Aorta (tissue), 5 donors: ENCODE data around the gene YIF1A. TPM values are rescaled to one million over a fixed set of nuclear protein-coding genes. Genes with fewer than 3 reads are reported as not detected.
"Not testable (repeated sequence)": the region's sequence is repeated elsewhere in the genome, so short reads cannot be mapped to it uniquely, and the experiment has no call there.

Source experiments
- ATAC-seq: fragments of 200-7000 bp; cut with Tn5 transposase; one replicate; pipeline ENCODE4 v1.9.1; 2022; ENCODE audit warnings: moderate library complexity; ENCODE audit not compliant: low FRiP score
- DNase-seq, 2 donors: peaks; one replicate each; pipeline ENCODE4 v3.0.0-alpha.2; 2020
- H3K27ac ChIP-seq, 2 donors: one replicate each; pipeline ENCODE4 v1.5.1; 2013; ENCODE audit warnings: low read length in 2 of 2, mild to moderate bottlenecking in 2 of 2, moderate library complexity in 2 of 2, control low read depth in 1 of 2, inconsistent platforms in 1 of 2, low read depth in 1 of 2
- H3K27me3 ChIP-seq, 2 donors: one replicate each; pipeline ENCODE4 v1.6.1; 2013; ENCODE audit warnings: control low read depth in 1 of 2, low read length in 1 of 2, mild to moderate bottlenecking in 1 of 2, moderate library complexity in 1 of 2; ENCODE audit not compliant: insufficient read depth in 2 of 2, control insufficient read depth in 1 of 2
- H3K36me3 ChIP-seq, 2 donors: one replicate each; pipeline ENCODE4 v1.6.1; 2013; ENCODE audit warnings: control low read depth in 1 of 2, low read length in 1 of 2, mild to moderate bottlenecking in 1 of 2; ENCODE audit not compliant: insufficient read depth in 2 of 2, control insufficient read depth in 1 of 2
- H3K4me1 ChIP-seq, 2 donors: one replicate each; pipeline ENCODE4 v1.6.1; 2013; ENCODE audit warnings: low read length in 2 of 2, control low read depth in 1 of 2, mild to moderate bottlenecking in 1 of 2, moderate library complexity in 1 of 2; ENCODE audit not compliant: insufficient read depth in 2 of 2, control insufficient read depth in 1 of 2
- H3K4me3 ChIP-seq, 2 donors: one replicate each; pipeline ENCODE4 v1.5.1; 2013; ENCODE audit warnings: low read length in 2 of 2, control low read depth in 1 of 2, mild to moderate bottlenecking in 1 of 2
- H3K9me3 ChIP-seq: one replicate; pipeline ENCODE4 v1.6.1; 2013; ENCODE audit warnings: mild to moderate bottlenecking, low read length; ENCODE audit not compliant: control insufficient read depth
- WGBS, 2 donors: extraction: QIAGEN DNeasy Blood & Tissue Kit; methylation state at CpG; one replicate each; pipeline ENCODE4 v1.1.7; 2013; 5-methylcytosine and 5-hydroxymethylcytosine counted together
- intact Hi-C, 2 donors: fragments of 100-400 bp; cut with DNase I; formaldehyde crosslinking; loops; one replicate each; pipeline versions ENCODE4 v1.14.2 to v1.15.0; 2022
- polyA plus RNA-seq, 2 donors: library from polyadenylated mRNA; stranded (reverse); fragments of 200-250 nt; gene quantifications; one replicate each; pipeline ENCODE4 v1.2.3, GENCODE V29; 2013
- total RNA-seq, 2 donors: library from RNA; stranded (reverse); fragmentation: NEBNext Ultra II Directional; extraction: Animal tissue kit (Norgen Biotek cat#: 25700); gene quantifications; one replicate each; pipeline ENCODE4 v1.2.1, GENCODE V29; 2021
- donor health status: healthy with polysubstance abuse.
- donor health status: Bipolar disorder and iron deficiency.
- donor health status: DM: no; HTN: no; CAD: no.
- donor health status: DM: no; HTN: no; CAD: no.
- donor health status: DM: yes; HTN: yes; CAD: no.

Gene YIF1A
- total and polyA plus RNA-seq, 4 donors = 73.2 to 109 (median 75.8) TPM

GRCh38 chr11:66253081-66253480, 35.9 kb downstream of the YIF1A start:
- WGBS, 2 donors = 18 to 24% methylated on average over 6 of the region's 6 CpGs
- H3K27me3 ChIP-seq, DNase-seq, H3K36me3 ChIP-seq, H3K4me1 ChIP-seq, intact Hi-C loops, ATAC-seq, H3K27ac ChIP-seq, H3K4me3 ChIP-seq, H3K9me3 ChIP-seq: not testable (repeated sequence)

DNA sequence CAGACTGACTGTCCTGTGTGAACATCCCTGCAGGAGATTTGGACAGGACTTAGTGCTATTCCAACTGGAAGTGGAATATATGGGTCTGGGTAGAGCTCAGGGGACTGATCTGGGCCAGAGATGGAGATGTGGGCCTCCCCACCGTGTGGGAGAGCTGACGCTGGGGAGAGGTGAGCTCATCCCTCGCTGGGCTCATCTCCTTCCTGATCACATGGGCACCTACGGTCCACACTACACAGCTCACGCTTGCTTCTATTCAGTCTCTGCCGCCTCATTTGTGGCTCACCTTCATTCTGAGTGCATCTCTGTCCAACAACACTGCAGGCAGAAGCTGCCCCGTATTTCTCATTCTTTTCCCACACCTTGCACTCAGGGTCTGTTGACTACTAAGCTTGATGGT, 37.1 kb downstream of the YIF1A start:
- Histone ChIP-seq H3K36me3 (no peaks in the 10 kb centered on the region), H3K4me3 (no peak overlapping the region), H3K27ac (no peak overlapping the region), H3K4me1 (no peaks in the 10 kb centered on the region), H3K27me3 (no peaks in the 10 kb centered on the region), H3K9me3 (no peaks in the 10 kb centered on the region)
- no peak for DNase-seq
- WGBS, 2 donors = 82 to 83% methylated on average over 7 of the region's 7 CpGs
- no peak for ATAC-seq
- intact Hi-C loops = no loop called here

GRCh38 chr11:66248903-66249302, 40.0 kb downstream of the YIF1A start:
- no peaks in the 10 kb centered on the region for H3K9me3 ChIP-seq
- no peak overlapping the region for H3K27ac ChIP-seq
- H3K27me3 ChIP-seq = no peaks in the 10 kb centered on the region
- H3K36me3 ChIP-seq = no peaks in the 10 kb centered on the region
- ATAC-seq (no peak), DNase-seq (no peak)
- no peak overlapping the region for H3K4me3 ChIP-seq
- intact Hi-C loops = no loop called here
- no peaks in the 10 kb centered on the region for H3K4me1 ChIP-seq
- 88 to 95% methylated on average over 6 of the region's 6 CpGs for whole genome bisulfite sequencing, 2 donors

DNA sequence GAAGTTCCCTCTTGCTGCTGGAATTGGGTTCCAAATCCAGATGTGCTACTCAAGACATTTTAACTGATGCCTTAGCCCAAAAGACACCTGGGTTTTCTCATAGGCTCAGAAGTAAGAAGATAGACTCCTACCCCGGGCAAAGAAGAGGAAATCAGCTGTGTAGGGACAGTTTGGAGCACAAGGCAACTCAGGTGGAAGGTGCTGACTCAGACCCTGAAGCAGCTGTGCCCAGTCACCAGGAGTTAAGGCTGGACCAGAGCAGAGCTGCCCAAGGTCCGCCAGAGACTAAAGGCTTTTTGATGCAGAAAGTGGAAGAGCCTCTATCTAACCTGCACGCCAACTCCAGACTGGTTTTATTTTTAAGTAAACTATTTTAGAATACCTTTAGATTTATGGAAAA, 41.1 kb downstream of the YIF1A start:
- no peak for DNase-seq
- 84 to 88% methylated on average over 3 of the region's 3 CpGs for WGBS, 2 donors

GRCh38 chr11:66247295-66247694, 41.6 kb downstream of the YIF1A start:
- Histone ChIP-seq H3K36me3 (no peaks in the 10 kb centered on the region), H3K4me1 (no peaks in the 10 kb centered on the region), H3K27me3 (no peaks in the 10 kb centered on the region), H3K4me3 (no peak overlapping the region), H3K9me3 (no peaks in the 10 kb centered on the region), H3K27ac (no peak overlapping the region)
- DNase-seq (no peak), ATAC-seq (no peak)
- intact Hi-C loops = no loop called here
- 84 to 89% methylated on average over 4 of the region's 4 CpGs for WGBS, 2 donors

More for the DNA sequence above, 41.1 kb downstream of the YIF1A start:
- intact Hi-C loops = no loop called here
- no peaks in the 10 kb centered on the region for H3K4me1 ChIP-seq
- H3K27ac ChIP-seq = no peak overlapping the region
- no peaks in the 10 kb centered on the region for H3K9me3 ChIP-seq
- H3K36me3 ChIP-seq = no peaks in the 10 kb centered on the region
- no peaks in the 10 kb centered on the region for H3K27me3 ChIP-seq
- no peak for ATAC-seq
- H3K4me3 ChIP-seq = no peak overlapping the region

GRCh38 chr11:66243782-66244535, 45.0 kb downstream of the YIF1A start:
- H3K4me1 ChIP-seq = no peaks in the 10 kb centered on the region
- H3K4me3 ChIP-seq = no peak overlapping the region
- DNase-seq (no peak), ATAC-seq (no peak)
- intact Hi-C loops = no loop called here
- no peaks in the 10 kb centered on the region for H3K27me3 ChIP-seq
- H3K9me3 ChIP-seq = no peaks in the 10 kb centered on the region
- H3K27ac ChIP-seq = no peak overlapping the region
- peaks cover 0 to 6% of the 10 kb centered on the region in 2 donors for H3K36me3 ChIP-seq
- WGBS, 2 donors = 77 to 79% methylated on average over 13 of the region's 13 CpGs

DNA sequence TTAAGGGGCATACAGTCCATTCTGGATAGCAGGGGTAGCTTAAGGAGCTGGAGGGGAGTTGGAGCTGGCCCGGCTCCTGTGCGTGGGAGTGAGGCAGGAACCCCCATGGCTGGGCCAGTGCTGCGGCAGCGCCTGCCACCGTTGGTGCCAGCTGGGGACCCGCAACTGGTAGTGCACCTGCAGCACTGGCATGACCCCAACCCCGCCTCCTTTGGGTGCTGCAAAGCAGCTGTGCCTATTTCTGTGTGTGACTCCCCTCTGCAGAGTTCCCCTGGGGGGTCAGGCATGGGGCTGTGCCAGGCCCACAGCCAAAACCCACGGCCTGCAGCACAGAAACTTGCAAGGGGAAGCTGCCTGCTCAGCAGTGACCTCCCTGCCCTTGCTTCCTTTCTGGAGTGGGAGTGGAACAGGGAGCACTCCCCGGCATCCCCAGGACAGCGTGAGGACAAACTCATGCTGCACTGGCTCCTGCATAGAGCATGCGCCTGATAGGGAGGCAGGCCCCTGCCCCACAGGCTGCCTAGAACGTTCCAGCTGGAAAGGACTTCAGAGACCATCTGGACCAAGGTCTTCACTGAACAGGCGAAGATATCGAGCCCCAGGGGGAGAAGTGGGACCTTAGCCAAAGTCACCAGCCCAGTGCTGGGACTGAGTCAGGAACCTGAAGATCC, 46.7 kb downstream of the YIF1A start:
- Histone ChIP-seq H3K4me1 (no peaks in the 10 kb centered on the region), H3K36me3 (peaks cover 0 to 9% of the 10 kb centered on the region in 2 donors), H3K4me3 (no peak overlapping the region), H3K9me3 (no peaks in the 10 kb centered on the region), H3K27ac (no peak overlapping the region), H3K27me3 (no peaks in the 10 kb centered on the region)
- WGBS, 2 donors = 68% methylated on average over 14 of the region's 14 CpGs
- intact Hi-C loops = no loop called here
- DNase-seq (no peak), ATAC-seq (no peak)

GRCh38 chr11:66240781-66241136, 48.2 kb downstream of the YIF1A start:
- DNase-seq (no peak), ATAC-seq (no peak)
- Histone ChIP-seq H3K27ac (no peak overlapping the region), H3K36me3 (peaks cover 0 to 11% of the 10 kb centered on the region in 2 donors), H3K4me1 (no peaks in the 10 kb centered on the region), H3K4me3 (no peak overlapping the region), H3K27me3 (no peaks in the 10 kb centered on the region), H3K9me3 (no peaks in the 10 kb centered on the region)
- intact Hi-C loops = no loop called here
- WGBS, 2 donors = 80 to 86% methylated on average over 9 of the region's 9 CpGs
